A673 (cell line): ENCODE measurements around the gene PSMG1. TPM values are rescaled to one million over a fixed set of nuclear protein-coding genes. Genes with fewer than 3 reads are reported as not detected.

Experiments
- BruUV-seq: library from RNA; stranded (reverse); fragments of 400-500 nt; replicated peaks from 2 replicates; lab custom pipeline; 2021; lab: Mats Ljungman, UMichigan
- CTCF ChIA-PET: fragments of 300-600 bp; sonication (Branson Sonifier 250); formaldehyde crosslinking; loops from one replicate; lab custom pipeline; 2022; ENCODE audit warnings: antibody characterized with exemption; lab: Charles Lee
- POLR2A ChIA-PET: fragments of 300-600 bp; sonication (Branson Sonifier 250); formaldehyde crosslinking; loops from one replicate; lab custom pipeline; 2022; ENCODE audit warnings: antibody characterized with exemption; ENCODE audit not compliant: low non-redundant PET; lab: Charles Lee
- DNase-seq: peaks from one replicate; pipeline ENCODE4 v3.0.0-alpha.2; 2015; ENCODE audit warnings: low spot score
- H3K27ac ChIP-seq: fragments of 200-600 bp; sonication (generic); 2 replicates; pipeline ENCODE4 v1.5.1; 2016; ENCODE audit warnings: mixed run types, low read depth, mild to moderate bottlenecking, mixed read lengths, antibody characterized with exemption, low read length; ENCODE audit not compliant: poor library complexity, severe bottlenecking
- H3K27me3 ChIP-seq: fragments of 200-600 bp; sonication (generic); replicated peaks from 2 replicates; pipeline ENCODE4 v1.6.1; 2017; ENCODE audit warnings: mixed run types, low read depth, mild to moderate bottlenecking, mixed read lengths, antibody characterized with exemption, low read length; ENCODE audit not compliant: insufficient read depth, poor library complexity
- H3K36me3 ChIP-seq: fragments of 200-600 bp; sonication (generic); 2 replicates; pipeline ENCODE4 v1.6.1; 2016; ENCODE audit warnings: mixed run types, mild to moderate bottlenecking, mixed read lengths, antibody characterized with exemption, low read length; ENCODE audit not compliant: insufficient read depth, poor library complexity, severe bottlenecking
- H3K4me1 ChIP-seq: fragments of 200-600 bp; sonication (generic); 2 replicates; pipeline ENCODE4 v1.6.1; 2017; ENCODE audit warnings: mixed run types, mild to moderate bottlenecking, mixed read lengths, antibody characterized with exemption, low read length; ENCODE audit not compliant: insufficient read depth, poor library complexity, severe bottlenecking
- H3K4me3 ChIP-seq: fragments of 200-600 bp; sonication (generic); 2 replicates; pipeline ENCODE4 v1.5.1; 2016; ENCODE audit warnings: low read depth, mixed run types, mild to moderate bottlenecking, mixed read lengths, low read length; ENCODE audit not compliant: poor library complexity, severe bottlenecking
- H3K9me3 ChIP-seq: fragments of 200-600 bp; sonication (generic); 2 replicates; pipeline ENCODE4 v1.6.1; 2016; ENCODE audit warnings: mixed run types, low read depth, mild to moderate bottlenecking, mixed read lengths, antibody characterized with exemption, low read length; ENCODE audit not compliant: poor library complexity, severe bottlenecking
- EZH2 ChIP-seq: fragments of 200-600 bp; sonication (generic); IDR thresholded peaks from 2 replicates; pipeline ENCODE4 v1.6.1; 2017; ENCODE audit warnings: borderline replicate concordance, low read depth, mild to moderate bottlenecking, mixed read lengths, antibody characterized with exemption, low read length; ENCODE audit not compliant: poor library complexity, severe bottlenecking
- intact Hi-C: fragments of 100-400 bp; cut with micrococcal nuclease; formaldehyde crosslinking; loops from one replicate; pipeline ENCODE4 v1.10.0; 2022; ENCODE audit not compliant: unreplicated experiment
- total RNA-seq: library from RNA; stranded (reverse); gene quantifications from 2 replicates; pipeline ENCODE4 v1.2.3, GENCODE V29; 2021
- TF ChIP-seq, protein P1 (sequence below): fragments of 300-800, 200-600 bp; sonication (generic); conservative IDR thresholded peaks from 2 replicates; pipeline ENCODE4 v1.5.1; 2017; ENCODE audit warnings: low read depth, mild to moderate bottlenecking, antibody characterized with exemption, low read length, moderate library complexity, mixed read lengths

PSMG1 gene
- total RNA-seq, 1 experiment from 2014 or later, result 101 TPM

DNA sequence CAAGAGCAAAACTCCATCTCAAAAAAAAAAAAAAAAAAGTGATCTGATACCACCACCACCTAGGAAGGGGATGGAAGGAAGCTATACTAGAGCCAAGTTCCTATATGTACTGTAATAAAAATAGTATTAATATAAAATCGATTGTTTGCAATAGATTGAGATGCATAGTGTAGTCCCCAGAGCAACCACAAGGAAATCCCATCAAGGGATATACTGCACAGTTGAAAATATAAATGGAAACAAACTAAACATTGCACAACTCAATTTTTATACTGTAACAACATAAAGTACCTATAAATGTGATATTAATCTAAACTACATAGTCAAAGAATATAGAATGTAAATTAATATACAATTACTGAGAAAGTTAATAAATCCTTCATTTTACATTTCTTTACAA, 20.9 kb upstream of the PSMG1 start:
- no peak overlapping the region for H3K4me3 ChIP-seq
- intact Hi-C loops, result no loop called here
- ChIA-PET POLR2A (no interaction called here), CTCF (interaction anchor here (0.6 kb wide), 1 partner anchor 189 kb away, joined by 3 read pairs; no protein-coding TSS in a partner anchor)
- peaks cover 3% of the 10 kb centered on the region for H3K4me1 ChIP-seq
- no peak for DNase-seq
- BruUV-seq, result no TSS peak
- H3K9me3 ChIP-seq, result no peaks in the 10 kb centered on the region
- peaks cover 42% of the 10 kb centered on the region for H3K36me3 ChIP-seq
- no peak overlapping the region for H3K27ac ChIP-seq
- TF ChIP-seq, protein P1, sequence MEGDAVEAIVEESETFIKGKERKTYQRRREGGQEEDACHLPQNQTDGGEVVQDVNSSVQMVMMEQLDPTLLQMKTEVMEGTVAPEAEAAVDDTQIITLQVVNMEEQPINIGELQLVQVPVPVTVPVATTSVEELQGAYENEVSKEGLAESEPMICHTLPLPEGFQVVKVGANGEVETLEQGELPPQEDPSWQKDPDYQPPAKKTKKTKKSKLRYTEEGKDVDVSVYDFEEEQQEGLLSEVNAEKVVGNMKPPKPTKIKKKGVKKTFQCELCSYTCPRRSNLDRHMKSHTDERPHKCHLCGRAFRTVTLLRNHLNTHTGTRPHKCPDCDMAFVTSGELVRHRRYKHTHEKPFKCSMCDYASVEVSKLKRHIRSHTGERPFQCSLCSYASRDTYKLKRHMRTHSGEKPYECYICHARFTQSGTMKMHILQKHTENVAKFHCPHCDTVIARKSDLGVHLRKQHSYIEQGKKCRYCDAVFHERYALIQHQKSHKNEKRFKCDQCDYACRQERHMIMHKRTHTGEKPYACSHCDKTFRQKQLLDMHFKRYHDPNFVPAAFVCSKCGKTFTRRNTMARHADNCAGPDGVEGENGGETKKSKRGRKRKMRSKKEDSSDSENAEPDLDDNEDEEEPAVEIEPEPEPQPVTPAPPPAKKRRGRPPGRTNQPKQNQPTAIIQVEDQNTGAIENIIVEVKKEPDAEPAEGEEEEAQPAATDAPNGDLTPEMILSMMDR, result peak; percentile 22; the same call in 1 of the 2 replicates
- no peak for TF ChIP-seq EZH2
- no peaks in the 10 kb centered on the region for H3K27me3 ChIP-seq

DNA sequence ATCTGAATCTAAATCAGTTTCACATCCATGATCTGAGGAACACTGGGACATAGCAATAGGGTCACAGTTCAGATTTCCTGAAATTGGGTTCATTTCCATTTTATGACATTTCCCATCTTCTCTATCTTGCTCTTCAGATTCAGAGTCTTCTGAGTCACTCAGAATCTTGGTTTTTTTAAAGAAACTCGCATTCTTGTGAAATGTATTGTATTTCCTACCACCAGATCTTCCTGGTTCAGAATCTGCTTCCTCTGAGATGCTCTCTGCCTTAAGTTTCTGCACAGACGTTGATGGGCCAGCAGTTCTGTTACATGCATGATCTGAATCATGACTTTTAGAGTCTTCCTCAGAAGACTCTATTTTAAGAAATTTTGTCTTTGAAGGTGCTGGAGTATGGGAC, 15.5 kb upstream of the PSMG1 start:
- no peak overlapping the region for H3K27ac ChIP-seq
- H3K9me3 ChIP-seq, result no peaks in the 10 kb centered on the region
- no peak for DNase-seq
- TSS peak; percentile 16 for BruUV-seq
- no peak overlapping the region for H3K4me3 ChIP-seq
- ChIA-PET CTCF (no interaction called here), POLR2A (no interaction called here)
- no peaks in the 10 kb centered on the region for H3K27me3 ChIP-seq
- intact Hi-C loops, result no loop called here
- TF ChIP-seq EZH2, result no peak
- TF ChIP-seq, protein P1, result no peak
- H3K4me1 ChIP-seq, result no peaks in the 10 kb centered on the region
- H3K36me3 ChIP-seq, result peaks cover 49% of the 10 kb centered on the region

DNA sequence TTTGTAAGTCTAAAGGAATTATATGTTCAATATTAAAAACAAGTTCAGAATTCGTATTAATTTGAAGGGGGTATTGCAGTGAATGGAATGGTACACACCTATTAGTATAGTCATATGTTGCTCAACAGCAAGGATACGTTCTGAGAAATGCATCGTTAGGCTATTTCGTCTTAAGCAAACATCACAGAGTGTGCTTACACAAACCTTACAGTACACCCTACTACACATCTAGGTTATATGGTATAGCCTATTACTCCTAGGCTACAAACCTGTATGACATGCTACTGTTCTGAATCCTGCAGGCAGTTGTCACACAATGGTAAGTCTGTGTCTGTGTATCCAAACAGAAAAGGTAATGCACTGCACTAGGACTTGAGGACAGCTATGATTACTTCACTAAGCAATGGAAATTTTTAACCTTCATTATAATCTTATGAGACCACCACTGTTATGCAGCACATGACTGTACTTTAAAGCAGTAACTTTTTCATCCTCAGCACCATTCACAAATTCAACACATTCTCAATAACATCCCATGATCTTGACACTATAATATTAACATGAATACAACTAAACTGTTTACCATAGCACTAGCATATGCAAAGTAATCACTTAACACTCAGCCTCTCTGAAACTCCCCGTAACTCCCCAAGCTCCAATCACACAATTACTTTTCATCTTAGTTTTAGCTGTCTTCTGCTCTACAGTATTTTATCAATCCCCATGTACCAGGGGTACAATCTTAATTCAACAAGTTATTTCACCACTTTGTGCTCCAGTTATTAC, 14.4 kb upstream of the PSMG1 start:
- Histone ChIP-seq H3K27me3 (no peaks in the 10 kb centered on the region), H3K4me3 (no peak overlapping the region), H3K36me3 (peaks cover 49% of the 10 kb centered on the region), H3K27ac (no peak overlapping the region), H3K9me3 (no peaks in the 10 kb centered on the region), H3K4me1 (no peaks in the 10 kb centered on the region)
- BruUV-seq, result no TSS peak
- TF ChIP-seq, protein P1, result no peak
- TF ChIP-seq EZH2, result no peak
- intact Hi-C loops, result no loop called here
- POLR2A ChIA-PET, result no interaction called here
- DNase-seq, result no peak
- CTCF ChIA-PET, result interaction anchor here (0.6 kb wide), 1 partner anchor 211 kb away, joined by 3 read pairs; no protein-coding TSS in a partner anchor
